Ovary (tissue), 9 donors: ENCODE results near the gene CDK15. TPM values are rescaled to one million over a fixed set of nuclear protein-coding genes. Genes with fewer than 3 reads are reported as not detected.

Source experiments
- DNase-seq, 5 donors: peaks; one replicate each; pipeline ENCODE4 v3.0.0-alpha.2; 2019 to 2020
- H3K27ac ChIP-seq, 2 donors: fragments of 200-600 bp; one replicate each; pipeline versions ENCODE4 v1.5.1 to v1.8.0; 2019 to 2022
- H3K27me3 ChIP-seq: fragments of 200-600 bp; one replicate; pipeline ENCODE4 v1.8.0; 2022
- H3K36me3 ChIP-seq: fragments of 200-600 bp; sonication (generic); one replicate; pipeline ENCODE4 v1.5.1; 2019
- H3K4me1 ChIP-seq: one replicate; pipeline ENCODE4 v1.8.1; 2013; ENCODE audit warnings: mild to moderate bottlenecking, moderate library complexity; ENCODE audit not compliant: insufficient read depth
- H3K4me3 ChIP-seq: fragments of 200-600 bp; sonication (generic); one replicate; pipeline ENCODE4 v1.5.1; 2017
- H3K9me3 ChIP-seq, 2 donors: fragments of 200-600 bp in 1 of 2; sonication (generic) in 1 of 2; one replicate each; pipeline versions ENCODE4 v1.5.1 to v1.8.1; 2013 to 2019; ENCODE audit warnings: mild to moderate bottlenecking in 1 of 2, moderate library complexity in 1 of 2
- CTCF ChIP-seq, 3 donors: fragments of 450-650 bp in 2 of 3; fragments of 200-600 bp in 1 of 3; IDR thresholded peaks; one replicate each; pipeline versions ENCODE4 v1.5.1 to v1.8.0; 2016 to 2022; ENCODE audit warnings: antibody characterized with exemption in 3 of 3, mild to moderate bottlenecking in 1 of 3
- EP300 ChIP-seq: sonication (generic); formaldehyde crosslinking; IDR thresholded peaks from one replicate; pipeline ENCODE4 v1.6.1; 2017; ENCODE audit warnings: antibody characterized with exemption
- POLR2A ChIP-seq: fragments of 450-650 bp; IDR thresholded peaks from one replicate; pipeline ENCODE4 v1.6.1; 2017; ENCODE audit warnings: antibody characterized with exemption, mild to moderate bottlenecking, moderate library complexity
- WGBS, 3 donors: extraction: QIAGEN DNeasy Blood & Tissue Kit in 1 of 3; methylation state at CpG; one replicate each; pipeline versions ENCODE4 v1.1.5 to v1.1.7; 2013 to 2017; 5-methylcytosine and 5-hydroxymethylcytosine counted together
- intact Hi-C, 4 donors: fragments of 100-400 bp; cut with DNase I; formaldehyde crosslinking; loops; one replicate each; pipeline versions ENCODE4 v1.11.0 to v1.15.1; 2022 to 2023
- polyA plus RNA-seq, 2 donors: library from polyadenylated mRNA; stranded (reverse); fragments of 200-250 nt in 1 of 2; fragments of 350-450 nt in 1 of 2; fragmentation: Illumina TruSeq in 1 of 2; extraction: RNeasy Lipid Tissue Mini Kit (QIAGEN cat#74804) in 1 of 2; gene quantifications; one replicate each; pipeline ENCODE4 v1.2.3, GENCODE V29; 2013 to 2014
- total RNA-seq, 7 donors: library from RNA; depleted of rRNA in 2 of 7; stranded (reverse); fragments of >200 nt in 2 of 7; fragmentation: NEBNext Ultra II Directional in 3 of 7; extraction: Animal tissue kit (Norgen Biotek cat#: 25700) in 3 of 7; gene quantifications; one replicate each; pipeline versions ENCODE4 v1.1.0 to v1.2.4, GENCODE V29; 2016 to 2023
- donor health status: DM: no; HTN: no; CAD: no; lungs with moderate emphysema.
- donor health status: DM: no; HTN: no; CAD: no.
- donor health status: Bipolar disorder and iron deficiency.
- donor health status: DM: yes; HTN: yes; CAD: no.
- donor health status: DM: no; HTN: no; CAD: no.
- donor health status: DM: yes; HTN: yes; CAD: no.

Gene CDK15
- total and polyA plus RNA-seq, 9 donors, result 3.7 to 14.9 (median 5.3) TPM

GRCh38 chr2:201879996-201880395, 73.7 kb downstream of the CDK15 start:
- TF ChIP-seq EP300, result no peak
- no peak for TF ChIP-seq POLR2A
- no peak for TF ChIP-seq CTCF (IDR thresholded peaks at IDR 0.05)
- intact Hi-C loops, result no loop called here
- H3K9me3 ChIP-seq, result no peaks in the 10 kb centered on the region
- H3K4me3 ChIP-seq, result no peak overlapping the region
- 88 to 93% (median 93%) methylated on average over 10 of the region's 10 CpGs for WGBS, 3 donors
- H3K4me1 ChIP-seq, result peaks cover 2% of the 10 kb centered on the region
- no peak overlapping the region for H3K27ac ChIP-seq
- DNase-seq, result no peak
- no peaks in the 10 kb centered on the region for H3K36me3 ChIP-seq
- H3K27me3 ChIP-seq, result no peaks in the 10 kb centered on the region

GRCh38 chr2:201880579-201880978, 74.2 kb downstream of the CDK15 start:
- H3K4me1 ChIP-seq, result peaks cover 2% of the 10 kb centered on the region
- no peaks in the 10 kb centered on the region for H3K27me3 ChIP-seq
- H3K27ac ChIP-seq, result no peak overlapping the region
- no peaks in the 10 kb centered on the region for H3K9me3 ChIP-seq
- intact Hi-C loops, result no loop called here
- DNase-seq, result no peak
- TF ChIP-seq EP300 (no peak), POLR2A (no peak), CTCF (IDR thresholded peaks at IDR 0.05) (no peak)
- H3K36me3 ChIP-seq, result no peaks in the 10 kb centered on the region
- no peak overlapping the region for H3K4me3 ChIP-seq
- WGBS, 3 donors, result 45 to 66% (median 55%) methylated on average over 3 of the region's 3 CpGs

- no peaks in the 10 kb centered on the region for H3K27me3 ChIP-seq
- H3K4me3 ChIP-seq, result no peak overlapping the region
- no peaks in the 10 kb centered on the region for H3K36me3 ChIP-seq
- WGBS, 3 donors, result 57 to 81% (median 75%) methylated on average over 9 of the region's 9 CpGs
- no peaks in the 10 kb centered on the region for H3K9me3 ChIP-seq
- peaks cover 2% of the 10 kb centered on the region for H3K4me1 ChIP-seq
- H3K27ac ChIP-seq, result no peak overlapping the region
- intact Hi-C loops, result no loop called here
- TF ChIP-seq EP300, result no peak
- TF ChIP-seq CTCF (IDR thresholded peaks at IDR 0.05), result no peak
- no peak for TF ChIP-seq POLR2A
- no peak for DNase-seq
Measured at GRCh38 chr2:201880993-201881611, 74.8 kb downstream of the CDK15 start.

GRCh38 chr2:201881741-201882140, 75.4 kb downstream of the CDK15 start:
- H3K4me1 ChIP-seq, result peaks cover 2% of the 10 kb centered on the region
- WGBS, 3 donors, result 89 to 93% (median 93%) methylated on average over 4 of the region's 4 CpGs
- H3K27ac ChIP-seq, result no peak overlapping the region
- no peak overlapping the region for H3K4me3 ChIP-seq
- no peak for DNase-seq
- intact Hi-C loops, result no loop called here
- no peaks in the 10 kb centered on the region for H3K9me3 ChIP-seq
- TF ChIP-seq POLR2A, result no peak
- TF ChIP-seq CTCF (IDR thresholded peaks at IDR 0.05), result no peak
- TF ChIP-seq EP300, result no peak
- no peaks in the 10 kb centered on the region for H3K36me3 ChIP-seq
- H3K27me3 ChIP-seq, result no peaks in the 10 kb centered on the region
